ENCODE results near the gene PNLDC1. TPM values are rescaled to one million over a fixed set of nuclear protein-coding genes. Genes with fewer than 3 reads are reported as not detected.
"Not testable (repeated sequence)": the region's sequence is repeated elsewhere in the genome, so short reads cannot be mapped to it uniquely, and the experiment has no call there.

The PNLDC1 gene
- total and polyA plus RNA-seq, 2 experiments from 2014 or later: 0.11 TPM; not detected in 1

DNA sequence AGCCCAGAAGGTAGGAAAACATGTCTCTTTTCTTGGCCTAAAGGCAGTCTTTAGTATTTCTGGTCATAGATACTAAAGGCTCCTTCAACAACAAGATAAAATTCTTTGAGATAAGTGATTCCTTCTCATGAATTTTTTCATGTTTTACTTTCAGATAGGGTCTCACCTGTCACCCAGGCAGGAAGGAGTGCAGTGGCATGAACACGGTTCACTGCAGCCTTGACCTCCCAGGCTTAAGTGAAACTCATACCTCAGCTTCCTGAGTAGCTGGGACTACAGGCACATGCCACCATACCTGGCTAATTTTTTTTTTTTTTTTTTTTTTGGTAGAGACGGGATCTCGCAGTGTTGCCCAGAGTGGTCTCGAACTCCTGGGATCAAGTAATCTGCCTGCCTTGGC lies 9.1 kb downstream of the PNLDC1 start:
- H4K20me1 ChIP-seq (ENCODE audit: insufficient read depth, poor library complexity, severe bottlenecking): no peaks in the 10 kb centered on the region
- peaks cover 9% of the 10 kb centered on the region for H3K4me1 ChIP-seq (ENCODE audit: insufficient read depth)
- H3K27me3 ChIP-seq: no peaks in the 10 kb centered on the region
- DNase-seq (ENCODE audit: low spot score): no peak
- 91% methylated on average over 4 of the region's 4 CpGs for WGBS (ENCODE audit: low lambda C conversion rate, missing lambda C conversion rate)
- no peak overlapping the region for H3K4me3 ChIP-seq
- H3K4me2 ChIP-seq: no peak overlapping the region
- H3K27ac ChIP-seq: no peak overlapping the region
- TF ChIP-seq, protein P1, sequence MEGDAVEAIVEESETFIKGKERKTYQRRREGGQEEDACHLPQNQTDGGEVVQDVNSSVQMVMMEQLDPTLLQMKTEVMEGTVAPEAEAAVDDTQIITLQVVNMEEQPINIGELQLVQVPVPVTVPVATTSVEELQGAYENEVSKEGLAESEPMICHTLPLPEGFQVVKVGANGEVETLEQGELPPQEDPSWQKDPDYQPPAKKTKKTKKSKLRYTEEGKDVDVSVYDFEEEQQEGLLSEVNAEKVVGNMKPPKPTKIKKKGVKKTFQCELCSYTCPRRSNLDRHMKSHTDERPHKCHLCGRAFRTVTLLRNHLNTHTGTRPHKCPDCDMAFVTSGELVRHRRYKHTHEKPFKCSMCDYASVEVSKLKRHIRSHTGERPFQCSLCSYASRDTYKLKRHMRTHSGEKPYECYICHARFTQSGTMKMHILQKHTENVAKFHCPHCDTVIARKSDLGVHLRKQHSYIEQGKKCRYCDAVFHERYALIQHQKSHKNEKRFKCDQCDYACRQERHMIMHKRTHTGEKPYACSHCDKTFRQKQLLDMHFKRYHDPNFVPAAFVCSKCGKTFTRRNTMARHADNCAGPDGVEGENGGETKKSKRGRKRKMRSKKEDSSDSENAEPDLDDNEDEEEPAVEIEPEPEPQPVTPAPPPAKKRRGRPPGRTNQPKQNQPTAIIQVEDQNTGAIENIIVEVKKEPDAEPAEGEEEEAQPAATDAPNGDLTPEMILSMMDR (IDR thresholded peaks at IDR 0.05; ENCODE audit: poor library complexity): no peak
- TF ChIP-seq EZH2 (IDR thresholded peaks at IDR 0.05; ENCODE audit: borderline replicate concordance) (no peak), EZH2phosphoT487 (IDR thresholded peaks at IDR 0.05; ENCODE audit: low read depth, severe bottlenecking, unreplicated experiment) (no peak)
- H3K36me3 ChIP-seq (replicated peaks; ENCODE audit: insufficient read depth, low read depth): no peaks in the 10 kb centered on the region
- H3K9me2 ChIP-seq (replicated peaks; ENCODE audit: insufficient read depth): no peaks in the 10 kb centered on the region
- H2AFZ ChIP-seq: no peak overlapping the region
- H3K79me2 ChIP-seq: no peaks in the 10 kb centered on the region
- no peaks in the 10 kb centered on the region for H3K9me3 ChIP-seq (ENCODE audit: low read depth)

DNA sequence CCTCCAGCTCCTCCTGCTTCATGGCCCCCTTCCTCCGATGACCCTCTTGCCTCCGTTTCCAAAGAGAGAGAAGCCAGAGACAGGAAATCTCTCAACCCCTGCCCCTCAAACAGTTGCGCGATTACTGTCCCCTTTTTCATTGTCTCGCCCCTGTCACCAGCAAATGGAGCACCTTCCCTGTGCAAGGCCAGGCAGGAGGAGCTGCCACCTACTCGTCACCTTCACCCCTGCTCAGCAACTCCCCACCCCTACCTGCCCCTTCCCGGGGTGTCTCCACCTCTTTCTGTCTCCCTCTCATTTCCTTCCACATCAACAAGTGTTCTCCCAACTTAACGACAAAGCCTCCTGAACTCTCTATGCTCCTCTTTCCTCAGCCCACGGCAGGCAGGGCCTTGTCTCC lies 13.7 kb downstream of the PNLDC1 start:
- no peak overlapping the region for H2AFZ ChIP-seq
- no peaks in the 10 kb centered on the region for H3K9me3 ChIP-seq (ENCODE audit: low read depth)
- 86% methylated on average over 9 of the region's 9 CpGs for WGBS (ENCODE audit: low lambda C conversion rate, missing lambda C conversion rate)
- H3K4me2 ChIP-seq: no peak overlapping the region
- no peaks in the 10 kb centered on the region for H3K79me2 ChIP-seq
- H3K27me3 ChIP-seq: no peaks in the 10 kb centered on the region
- no peak for TF ChIP-seq EZH2 (IDR thresholded peaks at IDR 0.05; ENCODE audit: borderline replicate concordance)
- TF ChIP-seq EZH2phosphoT487 (IDR thresholded peaks at IDR 0.05; ENCODE audit: low read depth, severe bottlenecking, unreplicated experiment): no peak
- TF ChIP-seq, protein P1 (IDR thresholded peaks at IDR 0.05; ENCODE audit: poor library complexity): no peak
- DNase-seq (ENCODE audit: low spot score): no peak
- no peaks in the 10 kb centered on the region for H3K4me1 ChIP-seq (ENCODE audit: insufficient read depth)
- H4K20me1 ChIP-seq (ENCODE audit: insufficient read depth, poor library complexity, severe bottlenecking): no peaks in the 10 kb centered on the region
- H3K4me3 ChIP-seq: no peak overlapping the region
- H3K27ac ChIP-seq: no peak overlapping the region
- H3K36me3 ChIP-seq (replicated peaks; ENCODE audit: insufficient read depth, low read depth): no peaks in the 10 kb centered on the region
- no peaks in the 10 kb centered on the region for H3K9me2 ChIP-seq (replicated peaks; ENCODE audit: insufficient read depth)

DNA sequence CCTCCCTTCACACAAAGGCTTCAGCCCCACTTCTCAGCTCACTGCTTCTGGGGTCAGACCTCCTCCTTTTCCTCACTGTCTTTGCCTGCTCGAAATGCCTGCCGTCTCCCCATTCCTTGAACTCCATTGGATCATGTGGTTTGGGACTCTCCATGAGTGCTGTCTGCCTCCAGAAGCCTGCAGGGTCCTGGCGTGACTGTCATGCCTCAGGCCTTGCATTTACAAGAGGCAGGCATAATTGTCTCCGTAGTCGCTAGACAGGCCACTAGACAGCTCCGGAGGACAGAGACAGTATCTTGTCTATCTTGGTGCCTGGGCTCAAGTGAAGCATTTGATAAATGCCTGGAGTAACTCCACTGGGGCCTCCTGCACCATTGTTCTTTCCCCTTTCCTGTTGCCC lies 15.3 kb downstream of the PNLDC1 start:
- 60% methylated on average over 6 of the region's 6 CpGs for WGBS (ENCODE audit: low lambda C conversion rate, missing lambda C conversion rate)
- Histone ChIP-seq H3K79me2 (no peaks in the 10 kb centered on the region), H3K36me3 (replicated peaks; ENCODE audit: insufficient read depth, low read depth) (no peaks in the 10 kb centered on the region), H3K9me3 (ENCODE audit: low read depth) (no peaks in the 10 kb centered on the region), H3K27me3 (no peaks in the 10 kb centered on the region), H4K20me1 (ENCODE audit: insufficient read depth, poor library complexity, severe bottlenecking) (no peaks in the 10 kb centered on the region), H3K27ac (no peak overlapping the region), H3K4me3 (no peak overlapping the region), H3K4me2 (no peak overlapping the region), H3K4me1 (ENCODE audit: insufficient read depth) (no peaks in the 10 kb centered on the region), H3K9me2 (replicated peaks; ENCODE audit: insufficient read depth) (no peaks in the 10 kb centered on the region), H2AFZ (no peak overlapping the region)
- TF ChIP-seq, protein P1 (IDR thresholded peaks at IDR 0.05; ENCODE audit: poor library complexity): no peak
- TF ChIP-seq EZH2phosphoT487 (IDR thresholded peaks at IDR 0.05; ENCODE audit: low read depth, severe bottlenecking, unreplicated experiment): no peak
- no peak for TF ChIP-seq EZH2 (IDR thresholded peaks at IDR 0.05; ENCODE audit: borderline replicate concordance)
- no peak for DNase-seq (ENCODE audit: low spot score)

DNA sequence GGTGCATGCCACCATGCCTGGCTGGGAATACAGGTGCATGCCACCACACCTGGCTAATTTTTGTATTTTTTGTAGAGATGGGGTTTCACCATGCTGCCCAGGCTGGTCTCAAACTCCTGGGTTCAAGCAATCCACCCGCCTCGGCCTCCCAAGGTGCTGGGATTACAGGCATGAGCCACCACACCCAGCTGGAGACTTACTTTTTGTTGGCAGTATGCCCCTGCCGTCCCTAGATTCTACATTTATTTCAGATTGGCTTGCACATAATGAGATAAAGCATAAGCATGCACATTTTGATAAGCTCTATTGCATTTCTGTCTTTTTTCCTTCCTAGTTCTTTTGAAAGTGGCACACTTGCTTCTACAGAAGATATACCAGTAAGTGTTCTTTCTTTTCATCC lies 16.7 kb downstream of the PNLDC1 start:
- H3K9me3 ChIP-seq (ENCODE audit: low read depth); H3K4me2 ChIP-seq; H3K4me3 ChIP-seq; DNase-seq (ENCODE audit: low spot score); H3K27me3 ChIP-seq; H4K20me1 ChIP-seq (ENCODE audit: insufficient read depth, poor library complexity, severe bottlenecking); H3K27ac ChIP-seq; H3K4me1 ChIP-seq (ENCODE audit: insufficient read depth); H2AFZ ChIP-seq; H3K36me3 ChIP-seq (replicated peaks; ENCODE audit: insufficient read depth, low read depth); H3K9me2 ChIP-seq (replicated peaks; ENCODE audit: insufficient read depth); H3K79me2 ChIP-seq: not testable (repeated sequence)
- 85% methylated on average over 3 of the region's 3 CpGs for WGBS (ENCODE audit: low lambda C conversion rate, missing lambda C conversion rate)

All from hepatocyte (in vitro differentiated cells).